OCI-LY1 (cell line): Measurements from ENCODE around the gene GRID2.

ENCODE experiments used
- H2AFZ ChIP-seq: fragments of 200-600 bp; sonication (generic), shearing (Covaris generic); 2 replicates; pipeline ENCODE4 v1.6.0; 2014; ENCODE audit warnings: antibody characterized with exemption, mild to moderate bottlenecking, low read length
- H3F3A ChIP-seq: fragments of 200-600 bp; sonication (generic), shearing (Covaris generic); 2 replicates; pipeline ENCODE4 v1.6.0; 2014; ENCODE audit warnings: mild to moderate bottlenecking, antibody characterized with exemption, low read length, moderate library complexity; ENCODE audit not compliant: insufficient read depth
- H3K27ac ChIP-seq: fragments of 200-600 bp; sonication (generic); 2 replicates; pipeline ENCODE4 v1.5.1; 2014; ENCODE audit warnings: low read length, mixed run types, mild to moderate bottlenecking, low read depth; ENCODE audit not compliant: poor library complexity, severe bottlenecking
- H3K27me3 ChIP-seq: fragments of 200-600 bp; sonication (generic); 2 replicates; pipeline ENCODE4 v1.6.0; 2014; ENCODE audit warnings: antibody characterized with exemption, mild to moderate bottlenecking, low read length, moderate library complexity; ENCODE audit not compliant: insufficient read depth
- H3K36me3 ChIP-seq: fragments of 200-600 bp; sonication (generic); 2 replicates; pipeline ENCODE4 v1.6.1; 2014; ENCODE audit warnings: mild to moderate bottlenecking, antibody characterized with exemption, low read length, moderate library complexity, mixed read lengths; ENCODE audit not compliant: insufficient read depth
- H3K4me1 ChIP-seq: fragments of 200-600 bp; sonication (generic); 2 replicates; pipeline ENCODE4 v1.5.1; 2014; ENCODE audit warnings: mild to moderate bottlenecking, low read length, moderate library complexity; ENCODE audit not compliant: insufficient read depth, severe bottlenecking
- H3K4me2 ChIP-seq: fragments of 200-600 bp; sonication (generic), shearing (Covaris generic); 2 replicates; pipeline ENCODE4 v1.6.1; 2014; ENCODE audit warnings: low read length
- H3K4me3 ChIP-seq: fragments of 200-600 bp; sonication (generic); 2 replicates; pipeline ENCODE4 v1.5.1; 2014; ENCODE audit warnings: low read length, low read depth, mild to moderate bottlenecking, mixed read lengths; ENCODE audit not compliant: poor library complexity, severe bottlenecking
- H3K79me2 ChIP-seq: fragments of 200-600 bp; shearing (Covaris generic); 2 replicates; pipeline ENCODE4 v1.6.1; 2016; ENCODE audit warnings: mixed run types, low read length, mixed read lengths; ENCODE audit not compliant: insufficient read depth
- H3K9ac ChIP-seq: fragments of 200-600 bp; sonication (generic), shearing (Covaris generic); 2 replicates; pipeline ENCODE4 v1.6.1; 2014; ENCODE audit warnings: mild to moderate bottlenecking, low read length, mixed read lengths
- H3K9me2 ChIP-seq: fragments of 200-600 bp; sonication (generic), shearing (Covaris generic); 2 replicates; pipeline ENCODE4 v1.6.1; 2014; ENCODE audit warnings: low read depth, mild to moderate bottlenecking, low read length, mixed read lengths
- H3K9me3 ChIP-seq: fragments of 200-600 bp; shearing (Covaris generic); 2 replicates; pipeline ENCODE4 v1.6.1; 2014; ENCODE audit warnings: low read length, mixed read lengths
- H4K20me1 ChIP-seq: fragments of 200-600 bp; sonication (generic), shearing (Covaris generic); 2 replicates; pipeline ENCODE4 v1.6.0; 2016; ENCODE audit warnings: mild to moderate bottlenecking, low read length; ENCODE audit not compliant: insufficient read depth
- CTCF ChIP-seq: fragments of 200-600 bp; sonication (generic), shearing (Covaris generic); IDR thresholded peaks from 2 replicates; pipeline ENCODE4 v1.5.1; 2017; ENCODE audit warnings: mild to moderate bottlenecking, antibody characterized with exemption, low read length, moderate library complexity, mixed read lengths
- EZH2 ChIP-seq: fragments of 200-600 bp; sonication (generic), shearing (Covaris generic); IDR thresholded peaks from 2 replicates; pipeline ENCODE4 v1.8.0; 2017; ENCODE audit warnings: borderline replicate concordance, mixed run types, mild to moderate bottlenecking, antibody characterized with exemption, low read length, moderate library complexity, mixed read lengths

The GRID2 gene

GRCh38 chr4:93767917-93768316, 1464.2 kb downstream of the GRID2 start:
- Histone ChIP-seq H3K27ac (no peak overlapping the region), H3F3A (no peaks in the 10 kb centered on the region), H3K9me2 (no peaks in the 10 kb centered on the region), H3K27me3 (no peaks in the 10 kb centered on the region), H3K4me3 (no peak overlapping the region), H3K9ac (no peak overlapping the region), H3K4me2 (no peak overlapping the region), H4K20me1 (no peaks in the 10 kb centered on the region), H3K4me1 (no peaks in the 10 kb centered on the region), H2AFZ (no peak overlapping the region), H3K9me3 (no peaks in the 10 kb centered on the region), H3K36me3 (no peaks in the 10 kb centered on the region), H3K79me2 (no peaks in the 10 kb centered on the region)
- TF ChIP-seq CTCF (no peak), EZH2 (no peak)

GRCh38 chr4:93770201-93770600, 1466.4 kb downstream of the GRID2 start:
- TF ChIP-seq CTCF = no peak
- TF ChIP-seq EZH2 = no peak
- Histone ChIP-seq H3K9me3 (no peaks in the 10 kb centered on the region), H2AFZ (no peak overlapping the region), H3K4me3 (no peak overlapping the region), H3K27ac (no peak overlapping the region), H3K9me2 (no peaks in the 10 kb centered on the region), H3K4me2 (no peak overlapping the region), H3K79me2 (no peaks in the 10 kb centered on the region), H3K4me1 (no peaks in the 10 kb centered on the region), H3K36me3 (no peaks in the 10 kb centered on the region), H3F3A (no peaks in the 10 kb centered on the region), H3K9ac (no peak overlapping the region), H4K20me1 (no peaks in the 10 kb centered on the region), H3K27me3 (no peaks in the 10 kb centered on the region)

DNA sequence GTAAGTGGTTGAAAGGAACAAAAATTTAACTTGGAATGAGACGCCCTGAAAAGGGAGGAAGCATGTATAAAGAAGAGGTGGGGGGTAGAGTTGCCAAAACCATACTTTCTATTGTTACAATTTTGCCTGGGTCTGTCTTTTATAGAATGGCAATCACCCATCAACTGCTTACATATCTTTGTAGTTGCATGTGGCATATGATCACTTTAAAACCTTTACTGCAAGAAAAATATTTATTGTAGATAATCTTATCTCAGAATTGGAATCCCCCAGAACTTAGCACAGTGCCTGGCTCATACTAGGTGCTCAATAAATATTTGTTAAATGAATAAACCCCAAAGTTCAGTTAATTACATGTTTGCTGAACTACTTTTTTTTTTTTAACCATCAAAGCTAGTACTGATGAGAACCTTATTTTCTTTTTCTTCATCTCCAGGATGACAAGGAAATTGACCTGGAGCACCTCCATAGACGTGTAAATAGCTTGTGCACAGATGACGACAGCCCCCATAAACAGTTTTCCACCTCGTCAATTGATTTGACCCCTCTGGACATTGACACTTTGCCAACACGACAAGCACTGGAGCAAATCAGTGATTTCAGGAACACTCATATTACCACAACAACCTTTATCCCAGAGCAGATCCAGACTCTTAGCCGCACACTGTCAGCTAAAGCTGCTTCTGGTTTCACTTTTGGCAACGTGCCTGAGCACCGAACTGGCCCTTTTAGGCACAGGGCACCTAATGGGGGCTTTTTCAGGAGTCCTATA, 1468.1 kb downstream of the GRID2 start:
- Histone ChIP-seq H3K9me2 (no peaks in the 10 kb centered on the region), H3K4me3 (no peak overlapping the region), H4K20me1 (no peaks in the 10 kb centered on the region), H3K9ac (no peak overlapping the region), H3K79me2 (no peaks in the 10 kb centered on the region), H3K27ac (no peak overlapping the region), H3F3A (no peaks in the 10 kb centered on the region), H3K36me3 (no peaks in the 10 kb centered on the region), H2AFZ (no peak overlapping the region), H3K4me1 (no peaks in the 10 kb centered on the region), H3K4me2 (no peak overlapping the region), H3K9me3 (no peaks in the 10 kb centered on the region), H3K27me3 (no peaks in the 10 kb centered on the region)
- TF ChIP-seq CTCF (no peak), EZH2 (no peak)
